ENCODE results near the gene TEAD3. TPM values are rescaled to one million over a fixed set of nuclear protein-coding genes. Genes with fewer than 3 reads are reported as not detected.

TEAD3 gene
- total and polyA plus RNA-seq, 4 donors: 1.9 to 6.8 (median 4.5) TPM

DNA sequence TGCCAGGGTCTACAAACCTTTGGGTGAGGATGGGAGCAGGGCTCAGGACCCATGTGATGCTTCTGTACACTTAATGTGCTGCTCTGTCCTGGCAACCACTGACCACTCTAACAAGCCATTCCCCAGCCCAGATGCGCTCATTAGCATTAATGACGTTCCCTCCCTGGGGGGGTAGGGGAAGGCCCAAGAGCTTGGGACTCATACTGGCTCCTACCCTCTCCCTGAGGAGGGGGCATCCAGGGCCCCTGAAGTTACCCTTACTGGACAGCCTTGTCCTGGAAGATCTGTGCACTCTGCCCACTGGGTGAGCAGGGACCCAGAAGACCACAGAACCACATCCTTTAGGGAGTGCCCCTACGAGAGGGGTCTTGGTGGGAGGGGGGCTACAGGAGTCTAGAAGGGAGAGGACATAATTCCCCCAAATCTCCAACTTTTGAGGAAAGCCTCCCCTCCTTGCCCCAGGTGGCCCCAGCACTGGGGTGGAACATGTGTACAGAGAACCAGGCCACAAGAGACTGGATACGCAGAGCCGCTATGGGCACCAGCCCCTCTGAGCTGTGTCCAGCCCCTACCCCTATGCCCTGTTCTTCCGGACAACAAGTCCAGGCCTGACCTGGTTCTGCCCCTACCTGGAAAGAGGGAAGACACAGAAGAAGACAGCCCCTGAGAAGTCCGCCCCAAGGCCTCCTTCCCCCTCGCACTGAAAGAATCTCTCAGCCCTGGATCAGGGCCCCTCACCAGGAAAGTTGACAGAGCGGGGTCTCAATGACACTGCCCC is 1.4 kb downstream of the TEAD3 start:
- H3K4me1 ChIP-seq (ENCODE audit: control insufficient read depth in 4 of 4, insufficient read depth in 4 of 4, low read length in 3 of 4): peaks cover 9 to 32% (median 17%) of the 10 kb centered on the region in 4 donors
- H3K4me3 ChIP-seq (ENCODE audit: low read depth in 1 of 3, low read length in 3 of 3): peak overlapping the region; percentile 38 to 88 (median 65)
- TF ChIP-seq SP1 (IDR thresholded peaks at IDR 0.05) (no peak), RXRA (IDR thresholded peaks at IDR 0.05) (no peak), GABPA (IDR thresholded peaks at IDR 0.05 in 1 of 2, conservative IDR thresholded peaks at IDR 0.05 in 1 of 2) (no peak)
- no peaks in the 10 kb centered on the region for H3K36me3 ChIP-seq (ENCODE audit: control insufficient read depth in 4 of 4, insufficient read depth in 3 of 4, low read depth in 1 of 4, low read length in 3 of 4)
- no peaks in the 10 kb centered on the region for H3K27me3 ChIP-seq (ENCODE audit: control insufficient read depth in 4 of 4, insufficient read depth in 4 of 4, low read length in 3 of 4)
- H3K9ac ChIP-seq (ENCODE audit: low read depth in 1 of 2, low read length in 2 of 2): peak overlapping the region in 1 of 2 donors; percentile 40
- WGBS: 62% methylated on average over 9 of the region's 9 CpGs
- H3K27ac ChIP-seq (ENCODE audit: low read depth in 1 of 2, low read length in 2 of 2): peak overlapping the region in 1 of 2 donors; percentile 81
- H3K9me3 ChIP-seq (ENCODE audit: control insufficient read depth in 4 of 4, low read length in 3 of 4): no peaks in the 10 kb centered on the region
- no peak for DNase-seq (ENCODE audit: low spot score)

DNA sequence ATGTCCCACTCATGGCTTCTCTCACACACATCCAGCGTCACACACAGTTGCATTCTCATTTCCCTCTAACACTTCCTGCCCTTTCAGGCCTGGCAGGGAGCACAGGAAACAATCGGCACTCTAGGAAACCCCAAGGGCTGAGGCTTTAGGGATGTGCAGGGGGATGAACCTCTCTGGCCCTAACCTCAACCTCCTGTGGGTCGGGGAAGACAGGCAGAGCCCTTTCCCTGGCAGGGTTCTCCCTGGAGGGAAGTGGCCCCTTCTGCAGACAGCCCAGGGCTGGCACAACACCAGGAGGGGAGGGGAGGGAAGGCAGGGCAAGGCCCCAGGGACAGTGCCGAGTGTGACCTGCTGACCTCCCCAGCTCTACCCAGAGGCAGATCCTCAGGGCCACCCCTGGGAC is 2.7 kb downstream of the TEAD3 start:
- Histone ChIP-seq H3K36me3 (ENCODE audit: control insufficient read depth in 4 of 4, insufficient read depth in 3 of 4, low read depth in 1 of 4, low read length in 3 of 4) (no peaks in the 10 kb centered on the region), H3K4me1 (ENCODE audit: control insufficient read depth in 4 of 4, insufficient read depth in 4 of 4, low read length in 3 of 4) (peaks cover 9 to 32% (median 17%) of the 10 kb centered on the region in 4 donors), H3K4me3 (ENCODE audit: low read depth in 1 of 3, low read length in 3 of 3) (no peak overlapping the region), H3K27me3 (ENCODE audit: control insufficient read depth in 4 of 4, insufficient read depth in 4 of 4, low read length in 3 of 4) (no peaks in the 10 kb centered on the region), H3K9ac (ENCODE audit: low read depth in 1 of 2, low read length in 2 of 2) (no peak overlapping the region), H3K27ac (ENCODE audit: low read depth in 1 of 2, low read length in 2 of 2) (no peak overlapping the region), H3K9me3 (ENCODE audit: control insufficient read depth in 4 of 4, low read length in 3 of 4) (no peaks in the 10 kb centered on the region)
- DNase-seq (ENCODE audit: low spot score): no peak
- 48% methylated on average over 4 of the region's 4 CpGs for WGBS
- TF ChIP-seq FOXA1 (IDR thresholded peaks at IDR 0.05): no peak
- TF ChIP-seq, protein P1, sequence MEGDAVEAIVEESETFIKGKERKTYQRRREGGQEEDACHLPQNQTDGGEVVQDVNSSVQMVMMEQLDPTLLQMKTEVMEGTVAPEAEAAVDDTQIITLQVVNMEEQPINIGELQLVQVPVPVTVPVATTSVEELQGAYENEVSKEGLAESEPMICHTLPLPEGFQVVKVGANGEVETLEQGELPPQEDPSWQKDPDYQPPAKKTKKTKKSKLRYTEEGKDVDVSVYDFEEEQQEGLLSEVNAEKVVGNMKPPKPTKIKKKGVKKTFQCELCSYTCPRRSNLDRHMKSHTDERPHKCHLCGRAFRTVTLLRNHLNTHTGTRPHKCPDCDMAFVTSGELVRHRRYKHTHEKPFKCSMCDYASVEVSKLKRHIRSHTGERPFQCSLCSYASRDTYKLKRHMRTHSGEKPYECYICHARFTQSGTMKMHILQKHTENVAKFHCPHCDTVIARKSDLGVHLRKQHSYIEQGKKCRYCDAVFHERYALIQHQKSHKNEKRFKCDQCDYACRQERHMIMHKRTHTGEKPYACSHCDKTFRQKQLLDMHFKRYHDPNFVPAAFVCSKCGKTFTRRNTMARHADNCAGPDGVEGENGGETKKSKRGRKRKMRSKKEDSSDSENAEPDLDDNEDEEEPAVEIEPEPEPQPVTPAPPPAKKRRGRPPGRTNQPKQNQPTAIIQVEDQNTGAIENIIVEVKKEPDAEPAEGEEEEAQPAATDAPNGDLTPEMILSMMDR (IDR thresholded peaks at IDR 0.05; ENCODE audit: low read depth, low read length, missing input control): no peak
- no peak for TF ChIP-seq SP1 (IDR thresholded peaks at IDR 0.05)
- TF ChIP-seq, protein P2, sequence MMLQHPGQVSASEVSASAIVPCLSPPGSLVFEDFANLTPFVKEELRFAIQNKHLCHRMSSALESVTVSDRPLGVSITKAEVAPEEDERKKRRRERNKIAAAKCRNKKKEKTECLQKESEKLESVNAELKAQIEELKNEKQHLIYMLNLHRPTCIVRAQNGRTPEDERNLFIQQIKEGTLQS (IDR thresholded peaks at IDR 0.05): no peak
- no peak for TF ChIP-seq RAD21 (IDR thresholded peaks at IDR 0.05)
- TF ChIP-seq RXRA (IDR thresholded peaks at IDR 0.05): no peak
- TF ChIP-seq, protein P3, sequence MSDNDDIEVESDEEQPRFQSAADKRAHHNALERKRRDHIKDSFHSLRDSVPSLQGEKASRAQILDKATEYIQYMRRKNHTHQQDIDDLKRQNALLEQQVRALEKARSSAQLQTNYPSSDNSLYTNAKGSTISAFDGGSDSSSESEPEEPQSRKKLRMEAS (IDR thresholded peaks at IDR 0.05): no peak
- no peak for TF ChIP-seq JUND (IDR thresholded peaks at IDR 0.05)
- no peak for TF ChIP-seq NR2F2 (IDR thresholded peaks at IDR 0.05)
- no peak for TF ChIP-seq EGR1 (IDR thresholded peaks at IDR 0.05; ENCODE audit: low read depth in 2 of 2)
- no peak for TF ChIP-seq HNF4A (conservative IDR thresholded peaks at IDR 0.05)
- no peak for TF ChIP-seq GABPA (IDR thresholded peaks at IDR 0.05 in 1 of 2, conservative IDR thresholded peaks at IDR 0.05 in 1 of 2)
- TF ChIP-seq, protein P4, sequence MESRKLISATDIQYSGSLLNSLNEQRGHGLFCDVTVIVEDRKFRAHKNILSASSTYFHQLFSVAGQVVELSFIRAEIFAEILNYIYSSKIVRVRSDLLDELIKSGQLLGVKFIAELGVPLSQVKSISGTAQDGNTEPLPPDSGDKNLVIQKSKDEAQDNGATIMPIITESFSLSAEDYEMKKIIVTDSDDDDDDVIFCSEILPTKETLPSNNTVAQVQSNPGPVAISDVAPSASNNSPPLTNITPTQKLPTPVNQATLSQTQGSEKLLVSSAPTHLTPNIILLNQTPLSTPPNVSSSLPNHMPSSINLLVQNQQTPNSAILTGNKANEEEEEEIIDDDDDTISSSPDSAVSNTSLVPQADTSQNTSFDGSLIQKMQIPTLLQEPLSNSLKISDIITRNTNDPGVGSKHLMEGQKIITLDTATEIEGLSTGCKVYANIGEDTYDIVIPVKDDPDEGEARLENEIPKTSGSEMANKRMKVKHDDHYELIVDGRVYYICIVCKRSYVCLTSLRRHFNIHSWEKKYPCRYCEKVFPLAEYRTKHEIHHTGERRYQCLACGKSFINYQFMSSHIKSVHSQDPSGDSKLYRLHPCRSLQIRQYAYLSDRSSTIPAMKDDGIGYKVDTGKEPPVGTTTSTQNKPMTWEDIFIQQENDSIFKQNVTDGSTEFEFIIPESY (IDR thresholded peaks at IDR 0.05): no peak
- TF ChIP-seq FOXA2 (IDR thresholded peaks at IDR 0.05): no peak
- no peak for TF ChIP-seq YY1 (IDR thresholded peaks at IDR 0.05)

All from liver (tissue), 9 donors.